MM.1S (cell line): ENCODE measurements around the gene RALGAPA2.

Experiments
- DNase-seq: peaks from one replicate; pipeline ENCODE4 v3.0.0-alpha.2; 2015
- H2AFZ ChIP-seq: fragments of 300-600 bp; sonication (generic); 2 replicates; pipeline ENCODE4 v1.6.0; 2016; ENCODE audit warnings: antibody characterized with exemption, low read length
- H3F3A ChIP-seq: fragments of 300-600 bp; sonication (generic); 2 replicates; pipeline ENCODE4 v1.6.1; 2016; ENCODE audit warnings: mild to moderate bottlenecking, antibody characterized with exemption, low read length, moderate library complexity, mixed read lengths; ENCODE audit not compliant: insufficient read depth
- H3K27ac ChIP-seq: fragments of 300-600 bp; sonication (generic); 2 replicates; pipeline ENCODE4 v1.5.1; 2016; ENCODE audit warnings: mild to moderate bottlenecking, low read length
- H3K27me3 ChIP-seq: fragments of 300-600 bp; sonication (generic); replicated peaks from 2 replicates; pipeline ENCODE4 v1.6.0; 2016; ENCODE audit warnings: low read length; ENCODE audit not compliant: insufficient read depth
- H3K36me3 ChIP-seq: fragments of 300-600 bp; sonication (generic); replicated peaks from 2 replicates; pipeline ENCODE4 v1.6.1; 2016; ENCODE audit warnings: mild to moderate bottlenecking, low read length, mixed read lengths; ENCODE audit not compliant: insufficient read depth
- H3K4me1 ChIP-seq: fragments of 300-600 bp; sonication (generic); 2 replicates; pipeline ENCODE4 v1.6.1; 2016; ENCODE audit warnings: low read length, mixed read lengths
- H3K4me2 ChIP-seq: fragments of 300-600 bp; sonication (generic); 2 replicates; pipeline ENCODE4 v1.6.0; 2016; ENCODE audit warnings: low read depth, low read length
- H3K4me3 ChIP-seq: fragments of 300-600 bp; sonication (generic); 2 replicates; pipeline ENCODE4 v1.5.1; 2016; ENCODE audit warnings: low read length, mixed read lengths
- H3K79me2 ChIP-seq: fragments of 300-600 bp; sonication (generic); 2 replicates; pipeline ENCODE4 v1.6.1; 2016; ENCODE audit warnings: mixed run types, low read length, mixed read lengths
- H3K9ac ChIP-seq: fragments of 300-600 bp; sonication (generic); 2 replicates; pipeline ENCODE4 v1.6.1; 2016; ENCODE audit warnings: low read length, mixed read lengths
- H3K9me2 ChIP-seq: fragments of 300-600 bp; sonication (generic); replicated peaks from 2 replicates; pipeline ENCODE4 v1.6.1; 2016; ENCODE audit warnings: mild to moderate bottlenecking, low read length, mixed read lengths; ENCODE audit not compliant: insufficient read depth
- H3K9me3 ChIP-seq: fragments of 300-600 bp; sonication (generic); replicated peaks from 2 replicates; pipeline ENCODE4 v1.6.1; 2016; ENCODE audit warnings: mild to moderate bottlenecking, low read length, mixed read lengths; ENCODE audit not compliant: insufficient read depth
- H4K20me1 ChIP-seq: fragments of 300-600 bp; sonication (generic); 2 replicates; pipeline ENCODE4 v1.6.1; 2016; ENCODE audit warnings: mild to moderate bottlenecking, low read length, moderate library complexity, mixed read lengths; ENCODE audit not compliant: insufficient read depth
- EZH2 ChIP-seq: fragments of 300-600 bp; sonication (generic); optimal IDR thresholded peaks from 2 replicates; pipeline ENCODE3; 2017; ENCODE audit warnings: low read depth, mild to moderate bottlenecking, antibody characterized with exemption, low read length, mixed read lengths
- EZH2phosphoT487 ChIP-seq: fragments of 300-600 bp; sonication (generic); IDR thresholded peaks from 2 replicates; pipeline ENCODE4 v1.6.1; 2018; ENCODE audit warnings: antibody characterized with exemption, low read length
- TF ChIP-seq, protein P1 (sequence below): fragments of 300-600 bp; sonication (generic); IDR thresholded peaks from 2 replicates; pipeline ENCODE4 v1.5.1; 2016; ENCODE audit warnings: antibody characterized with exemption, low read length, mixed read lengths

Gene RALGAPA2

DNA sequence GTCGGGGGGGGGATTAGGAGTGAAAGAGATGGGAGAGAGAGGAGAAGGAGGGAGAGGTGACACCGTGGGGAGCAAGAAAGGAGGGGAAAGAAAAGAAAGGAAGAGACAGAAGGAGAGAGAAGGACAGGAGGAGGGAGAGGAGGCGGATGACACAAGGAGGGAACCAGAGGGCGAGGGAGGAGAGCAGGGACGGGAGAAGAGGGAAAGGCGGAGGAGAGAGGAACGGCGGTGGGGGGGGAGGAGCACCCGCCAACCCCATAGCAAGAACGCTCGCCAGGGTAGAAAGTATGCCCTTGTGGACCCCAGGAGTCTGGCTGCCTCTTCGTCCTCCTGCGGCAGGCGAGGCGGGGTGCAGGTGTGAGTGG, 349.0 kb downstream of the RALGAPA2 start:
- H3K36me3 ChIP-seq = no peaks in the 10 kb centered on the region
- no peak overlapping the region; the same call in 1 of the 2 replicates for H3K4me3 ChIP-seq
- H2AFZ ChIP-seq = no peak overlapping the region
- no peaks in the 10 kb centered on the region for H4K20me1 ChIP-seq
- H3K9ac ChIP-seq = no peak overlapping the region
- DNase-seq = no peak
- no peak for TF ChIP-seq EZH2
- TF ChIP-seq, protein P1, sequence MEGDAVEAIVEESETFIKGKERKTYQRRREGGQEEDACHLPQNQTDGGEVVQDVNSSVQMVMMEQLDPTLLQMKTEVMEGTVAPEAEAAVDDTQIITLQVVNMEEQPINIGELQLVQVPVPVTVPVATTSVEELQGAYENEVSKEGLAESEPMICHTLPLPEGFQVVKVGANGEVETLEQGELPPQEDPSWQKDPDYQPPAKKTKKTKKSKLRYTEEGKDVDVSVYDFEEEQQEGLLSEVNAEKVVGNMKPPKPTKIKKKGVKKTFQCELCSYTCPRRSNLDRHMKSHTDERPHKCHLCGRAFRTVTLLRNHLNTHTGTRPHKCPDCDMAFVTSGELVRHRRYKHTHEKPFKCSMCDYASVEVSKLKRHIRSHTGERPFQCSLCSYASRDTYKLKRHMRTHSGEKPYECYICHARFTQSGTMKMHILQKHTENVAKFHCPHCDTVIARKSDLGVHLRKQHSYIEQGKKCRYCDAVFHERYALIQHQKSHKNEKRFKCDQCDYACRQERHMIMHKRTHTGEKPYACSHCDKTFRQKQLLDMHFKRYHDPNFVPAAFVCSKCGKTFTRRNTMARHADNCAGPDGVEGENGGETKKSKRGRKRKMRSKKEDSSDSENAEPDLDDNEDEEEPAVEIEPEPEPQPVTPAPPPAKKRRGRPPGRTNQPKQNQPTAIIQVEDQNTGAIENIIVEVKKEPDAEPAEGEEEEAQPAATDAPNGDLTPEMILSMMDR = no peak
- TF ChIP-seq EZH2phosphoT487 = no peak
- H3K9me3 ChIP-seq = no peaks in the 10 kb centered on the region
- no peaks in the 10 kb centered on the region for H3K9me2 ChIP-seq
- peak overlapping the region; percentile 62; the same call in 1 of the 2 replicates for H3K4me2 ChIP-seq
- H3K27ac ChIP-seq = no peak overlapping the region
- peaks cover 2% of the 10 kb centered on the region; the same call in 1 of the 2 replicates for H3F3A ChIP-seq
- H3K79me2 ChIP-seq = no peaks in the 10 kb centered on the region
- peaks cover 13% of the 10 kb centered on the region for H3K4me1 ChIP-seq
- H3K27me3 ChIP-seq = peaks cover 66% of the 10 kb centered on the region

GRCh38 chr20:20362774-20363433, 349.5 kb downstream of the RALGAPA2 start:
- TF ChIP-seq EZH2 (no peak), EZH2phosphoT487 (no peak)
- TF ChIP-seq, protein P1 = no peak
- Histone ChIP-seq H3K9me3 (no peaks in the 10 kb centered on the region), H3K4me2 (no peak overlapping the region), H3K4me1 (peaks cover 18% of the 10 kb centered on the region), H3K79me2 (no peaks in the 10 kb centered on the region), H3K27ac (no peak overlapping the region), H2AFZ (no peak overlapping the region), H3K27me3 (peaks cover 66% of the 10 kb centered on the region), H3K9ac (no peak overlapping the region), H3K9me2 (no peaks in the 10 kb centered on the region), H3K4me3 (no peak overlapping the region), H3K36me3 (no peaks in the 10 kb centered on the region), H4K20me1 (no peaks in the 10 kb centered on the region), H3F3A (peaks cover 6% of the 10 kb centered on the region; the same call in 1 of the 2 replicates)
- no peak for DNase-seq

DNA sequence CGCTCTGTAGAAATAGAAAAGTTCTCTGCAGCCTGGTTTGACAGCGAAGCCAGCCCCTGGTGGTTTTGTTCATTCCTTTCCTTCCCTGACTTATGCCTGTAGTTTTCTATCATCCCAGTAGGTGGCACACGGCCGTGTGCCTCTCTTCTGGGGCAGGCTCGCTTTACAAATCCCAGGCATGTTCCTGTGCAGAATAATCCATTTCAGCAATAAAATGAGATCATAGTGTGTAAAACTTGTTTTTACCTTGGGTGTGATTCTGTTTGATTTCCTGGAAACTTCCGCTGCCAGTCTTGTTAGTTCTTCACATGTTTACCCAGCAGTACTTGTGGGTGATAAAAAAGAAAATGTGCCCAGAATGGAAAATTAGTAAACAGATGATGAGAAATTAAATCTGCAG, 352.0 kb downstream of the RALGAPA2 start:
- peak overlapping the region; percentile 31 for H3K4me2 ChIP-seq
- H2AFZ ChIP-seq = no peak overlapping the region
- H3K27me3 ChIP-seq = peaks cover 46% of the 10 kb centered on the region

More for the DNA sequence above, 352.0 kb downstream of the RALGAPA2 start:
- Histone ChIP-seq H3K4me1 (peaks cover 20% of the 10 kb centered on the region), H3K9ac (no peak overlapping the region), H3K9me2 (no peaks in the 10 kb centered on the region), H3K27ac (no peak overlapping the region), H3F3A (peaks cover 6% of the 10 kb centered on the region; the same call in 1 of the 2 replicates), H3K4me3 (no peak overlapping the region), H3K36me3 (no peaks in the 10 kb centered on the region), H4K20me1 (no peaks in the 10 kb centered on the region), H3K9me3 (no peaks in the 10 kb centered on the region), H3K79me2 (no peaks in the 10 kb centered on the region)
- TF ChIP-seq EZH2 = no peak
- TF ChIP-seq, protein P1 = peak; percentile 86
- peak; percentile 66 for DNase-seq
